Trophoblast cell (in vitro differentiated cells and primary cell): ENCODE data around the gene PRKCH.
A peak's percentile ranks its signal among the peaks of the same experiment; 100 is the strongest.

ENCODE experiments used
- DNase-seq, 2 donors: peaks; one replicate each; pipeline ENCODE4 v3.0.0-alpha.2; 2016
- H2AFZ ChIP-seq: 2 replicates; pipeline ENCODE4 v1.6.1; 2013; ENCODE audit warnings: low read length, moderate library complexity, mild to moderate bottlenecking; ENCODE audit not compliant: insufficient read depth, poor library complexity
- H2AK5ac ChIP-seq: 2 replicates; pipeline ENCODE4 v1.6.1; 2013; ENCODE audit warnings: mild to moderate bottlenecking, low read length
- H2BK120ac ChIP-seq: 2 replicates; pipeline ENCODE4 v1.6.1; 2013; ENCODE audit warnings: low read length, mild to moderate bottlenecking, moderate library complexity; ENCODE audit not compliant: insufficient read depth, poor library complexity
- H2BK12ac ChIP-seq: 2 replicates; pipeline ENCODE4 v1.6.1; 2013; ENCODE audit warnings: mild to moderate bottlenecking, low read length, moderate library complexity
- H2BK5ac ChIP-seq: 2 replicates; pipeline ENCODE4 v1.6.1; 2013; ENCODE audit warnings: low read length, low read depth, moderate library complexity, mild to moderate bottlenecking; ENCODE audit not compliant: poor library complexity
- H3K14ac ChIP-seq: 2 replicates; pipeline ENCODE4 v1.6.1; 2013; ENCODE audit warnings: mild to moderate bottlenecking, low read length
- H3K18ac ChIP-seq: 2 replicates; pipeline ENCODE4 v1.6.1; 2013; ENCODE audit warnings: mild to moderate bottlenecking, low read length
- H3K23ac ChIP-seq: 2 replicates; pipeline ENCODE4 v1.6.1; 2013; ENCODE audit warnings: low read length
- H3K27ac ChIP-seq: 2 replicates; pipeline ENCODE4 v1.5.1; 2013; ENCODE audit warnings: low read depth, mild to moderate bottlenecking, inconsistent platforms, low read length, moderate library complexity
- H3K27me3 ChIP-seq: 2 replicates; pipeline ENCODE4 v1.6.1; 2013; ENCODE audit warnings: inconsistent platforms, mild to moderate bottlenecking, low read length, moderate library complexity; ENCODE audit not compliant: insufficient read depth
- H3K36me3 ChIP-seq, 2 experiments: 1 replicate in 1 of 2; 2 replicates in 1 of 2; pipeline ENCODE4 v1.6.1; 2013; ENCODE audit warnings: low read length in 2 of 2, mild to moderate bottlenecking in 2 of 2, moderate library complexity in 1 of 2; ENCODE audit not compliant: insufficient read depth in 2 of 2, control insufficient read depth in 1 of 2
- H3K4ac ChIP-seq: 2 replicates; pipeline ENCODE4 v1.6.1; 2013; ENCODE audit warnings: low read depth, mild to moderate bottlenecking, low read length, moderate library complexity
- H3K4me1 ChIP-seq, 2 experiments: 1 replicate in 1 of 2; 2 replicates in 1 of 2; pipeline ENCODE4 v1.6.1; 2013; ENCODE audit warnings: low read length in 2 of 2, mild to moderate bottlenecking in 2 of 2, moderate library complexity in 1 of 2; ENCODE audit not compliant: insufficient read depth in 2 of 2, control insufficient read depth in 1 of 2
- H3K4me2 ChIP-seq: 2 replicates; pipeline ENCODE4 v1.6.1; 2013; ENCODE audit warnings: inconsistent platforms, mild to moderate bottlenecking, low read length, moderate library complexity
- H3K4me3 ChIP-seq: 2 replicates; pipeline ENCODE4 v1.5.1; 2013; ENCODE audit warnings: mild to moderate bottlenecking, low read depth, low read length, inconsistent platforms
- H3K79me1 ChIP-seq: one replicate; pipeline ENCODE4 v1.6.1; 2013; ENCODE audit warnings: low read length
- H3K79me2 ChIP-seq: 2 replicates; pipeline ENCODE4 v1.6.1; 2013; ENCODE audit warnings: low read length, mild to moderate bottlenecking; ENCODE audit not compliant: control insufficient read depth, insufficient read depth, poor library complexity
- H3K9ac ChIP-seq: 2 replicates; pipeline ENCODE4 v1.6.1; 2013; ENCODE audit warnings: mild to moderate bottlenecking, low read length
- H3K9me3 ChIP-seq: 2 replicates; pipeline ENCODE4 v1.6.1; 2013; ENCODE audit warnings: low read depth, mild to moderate bottlenecking, control low read depth, inconsistent platforms, low read length; ENCODE audit not compliant: insufficient read depth
- H4K12ac ChIP-seq: 2 replicates; pipeline ENCODE4 v1.6.1; 2013; ENCODE audit warnings: low read depth, mild to moderate bottlenecking, low read length, moderate library complexity
- H4K8ac ChIP-seq: 2 replicates; pipeline ENCODE4 v1.6.1; 2013; ENCODE audit warnings: low read depth, mild to moderate bottlenecking, low read length, moderate library complexity
- H4K91ac ChIP-seq: one replicate; pipeline ENCODE4 v1.6.1; 2013; ENCODE audit warnings: low read depth, mild to moderate bottlenecking, low read length, moderate library complexity
- WGBS: extraction: QIAGEN DNeasy Blood & Tissue Kit; methylation state at CpG from one replicate; pipeline ENCODE4 v1.1.7; 2013; ENCODE audit warnings: missing lambda C conversion rate; ENCODE audit not compliant: insufficient read length, insufficient coverage; ENCODE audit errors: extremely low coverage; 5-methylcytosine and 5-hydroxymethylcytosine counted together

PRKCH gene

DNA sequence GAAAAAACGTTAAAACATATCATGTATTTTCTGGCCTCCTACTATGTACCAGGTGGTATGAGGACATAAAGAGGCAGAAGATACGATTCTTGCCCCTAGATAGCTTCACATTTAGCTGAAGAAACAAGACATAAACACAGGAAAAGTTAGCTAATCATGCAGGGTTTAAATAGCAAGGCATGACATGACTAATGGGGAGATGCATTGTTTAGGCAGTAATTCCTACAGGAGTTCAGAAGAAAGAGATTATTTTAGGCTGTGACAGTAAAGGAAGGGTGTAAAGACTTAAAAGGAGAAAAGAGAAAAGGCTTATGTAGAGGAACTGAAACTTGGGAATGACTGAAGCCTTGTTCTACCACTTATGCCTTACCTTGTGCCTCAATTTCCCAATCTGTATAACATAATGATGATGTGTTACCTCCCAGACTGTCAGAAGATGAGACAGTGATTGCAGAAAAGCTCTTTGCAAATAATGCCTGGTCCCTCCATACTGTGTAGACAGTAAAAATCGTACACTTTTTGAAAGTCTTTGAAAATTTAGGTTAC, 44.4 kb downstream of the PRKCH start:
- H3K4me3 ChIP-seq = no peak overlapping the region
- no peaks in the 10 kb centered on the region for H3K36me3 ChIP-seq
- H3K27ac ChIP-seq = peak overlapping the region; percentile 35
- H3K18ac ChIP-seq = no peak overlapping the region
- no peak overlapping the region for H4K8ac ChIP-seq
- H3K4ac ChIP-seq = no peak overlapping the region
- peaks cover 19 to 38% of the 10 kb centered on the region in 2 experiments for H3K4me1 ChIP-seq
- no peak overlapping the region for H3K14ac ChIP-seq
- H2BK12ac ChIP-seq = no peak overlapping the region
- no peaks in the 10 kb centered on the region for H3K9me3 ChIP-seq
- no peak overlapping the region for H4K91ac ChIP-seq
- WGBS = no CpG with 5 or more reads among the region's 3 CpGs
- DNase-seq = peak in 1 of 2 donors; percentile 32
- peaks cover 37% of the 10 kb centered on the region for H3K79me1 ChIP-seq
- H3K9ac ChIP-seq = no peak overlapping the region
- H2AK5ac ChIP-seq = no peak overlapping the region
- no peak overlapping the region for H2BK120ac ChIP-seq
- no peak overlapping the region for H2AFZ ChIP-seq
- no peaks in the 10 kb centered on the region for H3K27me3 ChIP-seq
- H4K12ac ChIP-seq = no peak overlapping the region
- peaks cover 8% of the 10 kb centered on the region for H3K79me2 ChIP-seq
- H2BK5ac ChIP-seq = no peak overlapping the region
- H3K23ac ChIP-seq = no peak overlapping the region
- H3K4me2 ChIP-seq = no peak overlapping the region

DNA sequence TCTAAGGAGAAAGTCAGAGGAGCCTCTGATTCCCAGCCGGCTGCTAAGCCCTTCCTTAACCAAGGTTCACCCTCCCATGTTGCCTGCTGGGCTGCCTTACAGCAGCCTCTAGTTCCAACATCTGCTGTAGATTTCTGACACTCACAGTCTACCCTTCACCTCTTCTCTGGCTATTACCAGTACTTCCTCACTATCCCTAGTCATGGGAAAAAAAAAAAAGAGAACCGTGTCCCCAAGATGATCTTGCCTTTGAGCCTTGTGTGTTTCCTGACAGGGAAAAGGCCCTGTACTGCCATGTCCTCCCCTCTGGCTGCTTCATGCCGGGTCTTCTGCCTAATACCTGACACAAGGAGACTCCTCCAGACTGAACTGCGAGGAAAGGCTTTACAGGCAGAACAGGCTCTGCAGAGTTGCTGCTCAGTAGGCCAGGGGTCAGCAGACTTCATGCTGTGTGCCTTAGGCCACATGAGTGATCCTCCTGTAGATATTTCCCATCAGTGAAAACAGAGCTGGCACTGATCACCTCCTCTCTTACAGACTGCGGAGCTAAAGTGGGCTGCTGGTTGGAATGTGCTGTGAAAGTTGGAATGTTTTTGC, 46.8 kb downstream of the PRKCH start:
- Histone ChIP-seq H3K27me3 (no peaks in the 10 kb centered on the region), H3K14ac (peak overlapping the region; percentile 95), H2BK12ac (peak overlapping the region; percentile 86), H2BK5ac (peak overlapping the region; percentile 98), H3K4me2 (peak overlapping the region; percentile 11), H4K8ac (peak overlapping the region; percentile 78), H3K79me1 (peaks cover 36% of the 10 kb centered on the region), H3K4me1 (peaks cover 17 to 30% of the 10 kb centered on the region in 2 experiments), H2BK120ac (peak overlapping the region; percentile 96), H3K36me3 (peaks cover under 1 to 2% of the 10 kb centered on the region in 2 experiments), H4K12ac (peak overlapping the region; percentile 27), H3K9ac (no peak overlapping the region), H2AFZ (peak overlapping the region; percentile 58), H3K27ac (peak overlapping the region; percentile 96), H3K4ac (peak overlapping the region; percentile 95), H2AK5ac (peak overlapping the region; percentile 92), H3K23ac (no peak overlapping the region), H3K4me3 (no peak overlapping the region), H3K18ac (peak overlapping the region; percentile 88), H3K79me2 (peaks cover 9% of the 10 kb centered on the region), H3K9me3 (no peaks in the 10 kb centered on the region), H4K91ac (peak overlapping the region; percentile 93)
- peak; percentile 93 to 94 for DNase-seq
- no CpG with 5 or more reads among the region's 5 CpGs for WGBS

- Histone ChIP-seq H2BK120ac (peak overlapping the region; percentile 29), H3K36me3 (peaks cover 3 to 4% of the 10 kb centered on the region in 2 experiments), H4K91ac (peak overlapping the region; percentile 41), H2AK5ac (peak overlapping the region; percentile 10), H4K12ac (no peak overlapping the region), H3K9ac (no peak overlapping the region), H3K18ac (no peak overlapping the region), H3K4ac (peak overlapping the region; percentile 77), H3K79me2 (peaks cover 10% of the 10 kb centered on the region), H3K14ac (peak overlapping the region; percentile 16), H3K9me3 (peaks cover 2% of the 10 kb centered on the region), H2BK12ac (peak overlapping the region; percentile 53), H2BK5ac (peak overlapping the region; percentile 48), H3K4me2 (peak overlapping the region; percentile 9), H3K4me1 (peaks cover 17 to 30% of the 10 kb centered on the region in 2 experiments), H3K79me1 (peaks cover 34% of the 10 kb centered on the region), H3K27me3 (no peaks in the 10 kb centered on the region), H2AFZ (no peak overlapping the region), H4K8ac (peak overlapping the region; percentile 21), H3K23ac (no peak overlapping the region), H3K4me3 (no peak overlapping the region), H3K27ac (peak overlapping the region; percentile 67)
- peak in 1 of 2 donors; percentile 48 for DNase-seq
- WGBS = no CpG with 5 or more reads among the region's 3 CpGs
Measured at GRCh38 chr14:61368781-61369453, 47.5 kb downstream of the PRKCH start.

GRCh38 chr14:61369454-61369810, 48.1 kb downstream of the PRKCH start:
- Histone ChIP-seq H3K4ac (no peak overlapping the region), H2BK12ac (no peak overlapping the region), H3K14ac (no peak overlapping the region), H2AK5ac (no peak overlapping the region), H3K4me1 (peaks cover 17 to 30% of the 10 kb centered on the region in 2 experiments), H3K18ac (no peak overlapping the region), H2BK5ac (no peak overlapping the region), H3K79me2 (peaks cover 8% of the 10 kb centered on the region), H3K9ac (no peak overlapping the region), H3K27ac (peak overlapping the region; percentile 67), H3K23ac (no peak overlapping the region), H3K36me3 (peaks cover 8 to 9% of the 10 kb centered on the region in 2 experiments), H2AFZ (no peak overlapping the region), H3K4me3 (no peak overlapping the region), H3K79me1 (peaks cover 31% of the 10 kb centered on the region), H2BK120ac (peak overlapping the region; percentile 29), H4K8ac (no peak overlapping the region), H4K91ac (no peak overlapping the region), H3K4me2 (no peak overlapping the region), H3K9me3 (peaks cover 7% of the 10 kb centered on the region), H3K27me3 (no peaks in the 10 kb centered on the region), H4K12ac (no peak overlapping the region)
- peak in 1 of 2 donors; percentile 61 for DNase-seq
- no CpG with 5 or more reads among the region's 3 CpGs for WGBS
